Right atrium auricular region (tissue), 2 donors: Measurements from ENCODE around the gene FAM228A. TPM values are rescaled to one million over a fixed set of nuclear protein-coding genes. Genes with fewer than 3 reads are reported as not detected.
"Not testable (repeated sequence)": the region's sequence is repeated elsewhere in the genome, so short reads cannot be mapped to it uniquely, and the experiment has no call there.

ENCODE experiments used
- DNase-seq: peaks from one replicate; pipeline ENCODE4 v3.0.0-alpha.2; 2019; ENCODE audit warnings: low spot score
- H3K27ac ChIP-seq, 2 donors: fragments of 200-600 bp; sonication (generic); 1 replicate in 1 of 2; 2 replicates in 1 of 2; pipeline ENCODE4 v1.5.1; 2016 to 2019
- H3K27me3 ChIP-seq, 2 donors: fragments of 200-600 bp; sonication (generic); one replicate each; pipeline versions ENCODE4 v1.5.1 to v1.6.0; 2017 to 2019
- H3K36me3 ChIP-seq: fragments of 200-600 bp; sonication (generic); one replicate; pipeline ENCODE4 v1.5.1; 2016
- H3K4me1 ChIP-seq, 2 donors: fragments of 200-600 bp; sonication (generic); one replicate each; pipeline versions ENCODE4 v1.5.1 to v1.6.0; 2017 to 2019
- H3K4me3 ChIP-seq, 2 donors: fragments of 200-600 bp; sonication (generic); 1 replicate in 1 of 2; 2 replicates in 1 of 2; pipeline ENCODE4 v1.5.1; 2017 to 2019; ENCODE audit warnings: mild to moderate bottlenecking in 1 of 2, moderate library complexity in 1 of 2
- H3K9me3 ChIP-seq, 2 donors: fragments of 200-600 bp; sonication (generic); one replicate each; pipeline ENCODE4 v1.5.1; 2019
- CTCF ChIP-seq, 2 donors: fragments of 200-600 bp; sonication (generic); IDR thresholded peaks; one replicate each; pipeline ENCODE4 v1.5.1; 2019; ENCODE audit warnings: antibody characterized with exemption in 2 of 2
- total RNA-seq, 2 donors: library from RNA; depleted of rRNA; stranded (reverse); fragments of >200 nt; gene quantifications; one replicate each; pipeline ENCODE4 v1.1.0, GENCODE V29; 2016

FAM228A gene
- 1 to 10 TPM in 1 of 2 donors, under 1 TPM in 1; 0.51 to 1.8 TPM for total RNA-seq

GRCh38 chr2:24174851-24175277 lies at the start of gene FAM228A:
Gene FAM228A, plus strand, starts transcription at chr2:24175053. Its CDS starts 428 bp downstream, at chr2:24175481.
- no peaks in the 10 kb centered on the region for H3K4me1 ChIP-seq
- H3K9me3 ChIP-seq, result no peaks in the 10 kb centered on the region
- H3K27me3 ChIP-seq, result no peaks in the 10 kb centered on the region
- no peak for TF ChIP-seq CTCF (IDR thresholded peaks at IDR 0.05)
- H3K36me3 ChIP-seq, result no peaks in the 10 kb centered on the region
- peak within 1 kb of the TSS in 1 of 2 donors; percentile 16 for H3K27ac ChIP-seq
- H3K4me3 ChIP-seq, result peak within 1 kb of the TSS in 1 of 2 donors; percentile 32
- no peak for DNase-seq

- no peak overlapping the region for H3K27ac ChIP-seq
- H3K9me3 ChIP-seq, result no peaks in the 10 kb centered on the region
- H3K4me1 ChIP-seq, result peaks cover 0 to 30% of the 10 kb centered on the region in 2 donors
- no peaks in the 10 kb centered on the region for H3K27me3 ChIP-seq
- no peak for TF ChIP-seq CTCF (IDR thresholded peaks at IDR 0.05)
- no peaks in the 10 kb centered on the region for H3K36me3 ChIP-seq
- H3K4me3 ChIP-seq, result no peak overlapping the region
- no peak for DNase-seq
Measured at GRCh38 chr2:24125956-24126355, 48.9 kb upstream of the FAM228A start.

- peaks cover 0 to 9% of the 10 kb centered on the region in 2 donors for H3K4me1 ChIP-seq
- peaks cover 0 to 7% of the 10 kb centered on the region in 2 donors for H3K9me3 ChIP-seq
- H3K27me3 ChIP-seq, result no peaks in the 10 kb centered on the region
- DNase-seq, result no peak
- no peak overlapping the region for H3K27ac ChIP-seq
- TF ChIP-seq CTCF (IDR thresholded peaks at IDR 0.05), result no peak
- no peak overlapping the region for H3K4me3 ChIP-seq
- no peaks in the 10 kb centered on the region for H3K36me3 ChIP-seq
Measured at GRCh38 chr2:24132543-24132942, 42.3 kb upstream of the FAM228A start.

- H3K36me3 ChIP-seq, H3K9me3 ChIP-seq, H3K27ac ChIP-seq, H3K4me1 ChIP-seq, H3K27me3 ChIP-seq, DNase-seq, H3K4me3 ChIP-seq: not testable (repeated sequence)
Measured at GRCh38 chr2:24140305-24140704, 34.5 kb upstream of the FAM228A start.

GRCh38 chr2:24147364-24147763 lies 27.5 kb upstream of the FAM228A start:
- H3K4me3 ChIP-seq, result no peak overlapping the region
- no peak for DNase-seq
- H3K27me3 ChIP-seq, result no peaks in the 10 kb centered on the region
- TF ChIP-seq CTCF (IDR thresholded peaks at IDR 0.05), result no peak
- H3K36me3 ChIP-seq, result peaks cover 23% of the 10 kb centered on the region
- peaks cover 0 to 17% of the 10 kb centered on the region in 2 donors for H3K9me3 ChIP-seq
- no peak overlapping the region for H3K27ac ChIP-seq
- H3K4me1 ChIP-seq, result no peaks in the 10 kb centered on the region

- H3K27ac ChIP-seq, result no peak overlapping the region
Measured at GRCh38 chr2:24152413-24153197, 22.2 kb upstream of the FAM228A start.

More at GRCh38 chr2:24152413-24153197, 22.2 kb upstream of the FAM228A start:
- no peak for DNase-seq
- H3K9me3 ChIP-seq, result peaks cover 0 to 8% of the 10 kb centered on the region in 2 donors
- no peaks in the 10 kb centered on the region for H3K27me3 ChIP-seq
- no peaks in the 10 kb centered on the region for H3K4me1 ChIP-seq
- no peak for TF ChIP-seq CTCF (IDR thresholded peaks at IDR 0.05)
- H3K4me3 ChIP-seq, result no peak overlapping the region
- H3K36me3 ChIP-seq, result peaks cover 21% of the 10 kb centered on the region
